K562 treated with DMSO at 1 percent for 24 hours (cell line): ENCODE measurements around the gene TOR1B. TPM values are rescaled to one million over a fixed set of nuclear protein-coding genes. Genes with fewer than 3 reads are reported as not detected.

Experiments
- total RNA-seq: library from RNA; unstranded; fragments of 300-600 nt; gene quantifications from 2 replicates; pipeline ENCODE4 v1.2.3, GENCODE V29; 2022; ENCODE audit warnings: low read depth; ENCODE audit not compliant: insufficient read depth

The TOR1B gene, protein sequence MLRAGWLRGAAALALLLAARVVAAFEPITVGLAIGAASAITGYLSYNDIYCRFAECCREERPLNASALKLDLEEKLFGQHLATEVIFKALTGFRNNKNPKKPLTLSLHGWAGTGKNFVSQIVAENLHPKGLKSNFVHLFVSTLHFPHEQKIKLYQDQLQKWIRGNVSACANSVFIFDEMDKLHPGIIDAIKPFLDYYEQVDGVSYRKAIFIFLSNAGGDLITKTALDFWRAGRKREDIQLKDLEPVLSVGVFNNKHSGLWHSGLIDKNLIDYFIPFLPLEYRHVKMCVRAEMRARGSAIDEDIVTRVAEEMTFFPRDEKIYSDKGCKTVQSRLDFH
- total RNA-seq, result 55.1 TPM in 2 replicates

DNA sequence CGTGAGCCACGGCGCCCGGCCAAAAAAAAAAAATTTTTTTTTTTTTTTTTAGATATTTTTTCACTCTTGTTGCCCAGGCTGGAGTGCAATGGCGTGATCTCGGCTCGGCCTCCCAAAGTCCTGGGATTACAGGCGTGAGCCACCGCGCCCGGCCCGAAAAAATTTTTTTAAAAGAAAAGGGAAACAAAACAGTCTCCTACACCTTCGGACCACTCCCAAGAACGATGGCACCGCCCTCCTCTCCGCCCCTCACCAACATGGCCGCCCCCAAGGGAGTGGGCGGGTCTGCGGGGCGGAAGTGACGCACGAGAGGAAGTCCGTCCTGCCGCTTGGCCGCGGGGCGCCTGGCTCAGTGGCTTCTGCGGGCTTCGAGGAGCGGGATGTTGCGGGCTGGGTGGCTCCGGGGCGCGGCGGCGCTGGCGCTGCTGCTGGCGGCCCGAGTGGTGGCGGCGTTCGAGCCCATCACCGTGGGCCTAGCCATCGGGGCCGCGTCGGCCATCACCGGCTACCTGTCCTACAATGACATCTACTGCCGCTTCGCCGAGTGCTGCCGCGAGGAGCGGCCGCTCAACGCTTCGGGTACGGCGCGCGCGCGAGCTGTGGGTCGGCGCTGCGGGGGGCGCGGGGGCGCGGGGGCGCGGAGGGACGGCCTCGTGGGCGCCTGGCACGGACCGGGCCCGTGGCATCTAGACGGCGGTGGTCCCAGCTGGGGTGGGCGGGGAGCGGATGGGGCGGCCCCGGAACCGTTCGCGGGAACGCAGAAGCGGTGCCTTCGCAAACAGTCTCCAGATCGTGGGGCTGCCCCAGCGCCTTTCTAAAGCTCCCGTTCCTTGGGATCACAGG lies at the start of gene TOR1B:
Gene TOR1B, plus strand, starts transcription at position 352 of the 843 bp plus-strand sequence. Its CDS starts 29 bp downstream, at position 381.

DNA sequence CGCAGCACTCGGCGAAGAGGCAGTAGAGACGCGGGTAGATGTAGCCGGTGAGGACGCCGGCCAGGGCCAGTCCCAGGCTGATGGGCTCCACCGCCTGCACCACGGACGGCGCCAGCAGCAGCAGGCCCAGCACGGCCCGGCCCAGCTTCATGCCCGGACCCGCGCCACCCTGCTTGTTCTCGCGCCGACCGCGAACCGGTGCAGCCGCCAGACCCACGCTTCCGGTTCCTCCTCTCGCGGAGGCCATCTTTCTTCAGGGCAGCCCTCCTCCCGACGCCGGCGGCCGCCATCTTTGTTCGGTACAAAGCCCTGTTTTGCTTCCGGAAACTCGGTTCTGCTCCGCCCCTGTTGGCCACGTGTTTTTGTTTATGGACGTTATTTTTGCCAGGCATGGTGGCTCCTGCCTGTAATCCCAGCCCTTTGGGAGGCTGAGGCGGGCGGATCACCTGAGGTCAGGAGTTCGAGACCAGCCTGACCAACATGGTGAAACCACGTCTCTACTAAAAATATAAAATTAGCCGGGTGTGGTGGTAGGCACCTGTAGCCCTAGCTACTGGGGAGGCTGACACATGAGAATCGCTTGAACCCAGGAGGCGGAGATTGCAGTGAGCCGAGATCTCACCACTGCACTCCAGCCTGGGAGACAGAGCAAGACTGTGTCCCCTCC lies 21.1 kb downstream of the TOR1B start, which contains the start of gene TOR1A:
Gene TOR1A, minus strand, starts transcription at position 202 of the 667 bp plus-strand sequence. Its CDS starts 51 bp downstream, at position 151.

DNA sequence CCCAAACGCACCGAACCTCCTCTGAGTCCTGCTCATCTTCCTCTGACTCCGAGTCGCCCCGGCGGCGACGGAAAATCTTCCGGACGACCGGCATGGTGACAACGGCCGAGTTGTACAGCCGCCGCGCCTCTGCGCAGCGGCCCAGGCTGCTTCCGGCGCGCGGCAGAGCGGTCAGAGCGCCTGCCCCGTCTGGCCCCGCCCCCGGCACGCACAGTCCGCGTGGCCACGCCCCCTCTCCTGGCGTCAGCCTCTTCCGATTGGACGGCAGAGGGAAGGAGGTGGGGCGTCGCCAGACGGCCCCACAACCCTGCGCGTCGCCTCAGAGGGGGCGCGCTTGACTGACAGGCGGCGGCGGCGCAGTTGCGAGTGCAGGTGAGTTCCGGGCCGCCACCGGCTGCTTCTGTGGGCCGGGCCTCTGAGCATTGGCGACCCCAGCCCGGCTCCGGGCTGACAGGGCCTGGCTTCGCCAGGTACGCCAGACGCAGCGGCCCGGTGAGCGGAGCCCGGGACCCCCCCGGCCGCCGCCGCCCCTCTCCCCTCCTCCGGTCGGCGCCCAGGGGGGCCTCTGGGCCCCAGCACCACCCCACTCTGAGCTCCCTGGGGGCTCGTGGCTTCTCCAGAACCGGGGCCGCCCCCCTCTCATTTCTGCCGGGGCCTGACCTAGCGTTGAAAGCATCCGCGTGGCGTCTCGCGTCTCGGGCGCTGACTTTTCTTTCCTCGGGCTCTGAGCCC lies 32.3 kb downstream of the TOR1B start, which contains the start of the genes C9orf78 and USP20:
Gene C9orf78, minus strand, starts transcription at position 148 of the 732 bp plus-strand sequence. Its CDS starts 54 bp downstream, at position 94.
Gene USP20, plus strand, starts transcription at position 331 of the 732 bp plus-strand sequence. CDS start 17,098 bp downstream, outside the sequence.

Other genes with a start within 250 kb of the TOR1B start
- gene C9orf50, start 182.1 kb upstream of the TOR1B start, total RNA-seq, result not detected in 2 replicates
- 57.5 and 61.6 TPM in 2 replicates for gene NTMT1, start 177.0 kb upstream of the TOR1B start, total RNA-seq
- gene ASB6, start 161.0 kb upstream of the TOR1B start, total RNA-seq, result 24.0 and 26.7 TPM in 2 replicates
- not detected in 2 replicates for gene PRRX2, start 137.5 kb upstream of the TOR1B start, total RNA-seq
- gene PTGES, start 50.1 kb upstream of the TOR1B start, total RNA-seq, result 0.37 and 0.60 TPM in 2 replicates
- gene TOR1A, start 21.0 kb downstream of the TOR1B start, total RNA-seq, result 71.6 and 71.7 TPM in 2 replicates
- 87.3 and 89.2 TPM in 2 replicates for gene C9orf78, start 32.1 kb downstream of the TOR1B start, total RNA-seq
- 161 TPM in 2 replicates for gene USP20, start 32.3 kb downstream of the TOR1B start, total RNA-seq
- gene FNBP1, start 240.0 kb downstream of the TOR1B start, total RNA-seq, result 14.3 and 16.3 TPM in 2 replicates